Effector memory CD8-positive, alpha-beta T cell (primary cell): ENCODE results near the gene PRTG.
"Not testable (repeated sequence)": the region's sequence is repeated elsewhere in the genome, so short reads cannot be mapped to it uniquely, and the experiment has no call there.

Experiments
- ATAC-seq: fragments of 150-1000 bp; cut with Tn5 transposase; replicated peaks from 2 replicates; pipeline ENCODE4 v1.10.0; 2021; ENCODE audit warnings: mild to moderate bottlenecking, moderate library complexity
- DNase-seq, 3 experiments: peaks; one replicate each; pipeline ENCODE4 v3.0.0; 2021
- H3K27ac Mint-ChIP-seq, 2 donors: one replicate each; pipeline ENCODE4 v1.8.0; 2022; ENCODE audit warnings: mild to moderate bottlenecking in 2 of 2, mixed read lengths in 2 of 2, moderate library complexity in 2 of 2
- H3K27me3 Mint-ChIP-seq, 2 donors: one replicate each; pipeline ENCODE4 v1.8.0; 2022; ENCODE audit warnings: mixed read lengths in 2 of 2
- H3K36me3 Mint-ChIP-seq: one replicate; pipeline ENCODE4 v1.8.0; 2022; ENCODE audit warnings: mild to moderate bottlenecking, moderate library complexity, mixed read lengths; ENCODE audit not compliant: insufficient read depth
- H3K4me1 Mint-ChIP-seq, 2 donors: one replicate each; pipeline ENCODE4 v1.8.0; 2022; ENCODE audit warnings: low read depth in 2 of 2, mixed read lengths in 2 of 2
- H3K4me3 Mint-ChIP-seq, 2 donors: one replicate each; pipeline ENCODE4 v1.8.0; 2022; ENCODE audit warnings: mild to moderate bottlenecking in 2 of 2, mixed read lengths in 2 of 2, moderate library complexity in 2 of 2
- H3K9me3 Mint-ChIP-seq, 2 donors: one replicate each; pipeline ENCODE4 v1.8.0; 2022; ENCODE audit warnings: mixed read lengths in 2 of 2

Gene PRTG

DNA sequence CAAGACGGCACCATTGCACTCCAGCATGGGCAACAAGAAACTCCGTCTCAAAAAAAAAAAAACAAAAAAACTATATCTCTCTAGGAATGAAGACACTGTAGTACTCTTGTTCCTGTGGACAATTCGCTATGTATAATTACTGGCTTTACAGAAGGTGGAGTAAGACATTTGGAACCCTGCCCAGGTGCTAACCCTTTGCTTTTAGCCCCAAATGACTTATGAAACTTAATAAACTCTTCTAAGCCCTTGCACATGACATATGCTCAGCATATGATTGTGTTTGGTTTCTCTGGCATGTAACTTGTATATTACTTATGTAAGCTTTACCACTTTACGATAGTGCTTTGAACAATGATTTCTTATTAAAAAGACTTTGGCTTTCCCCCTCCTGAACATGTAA lies 27.3 kb upstream of the PRTG start:
- Mint-ChIP-seq H3K27ac (no peak overlapping the region), H3K4me3 (no peak overlapping the region), H3K4me1 (peaks cover 7% of the 10 kb centered on the region in 2 donors), H3K9me3 (no peaks in the 10 kb centered on the region), H3K36me3 (no peaks in the 10 kb centered on the region), H3K27me3 (peaks cover 26 to 27% of the 10 kb centered on the region in 2 donors)
- ATAC-seq (no peak), DNase-seq (no peak)

DNA sequence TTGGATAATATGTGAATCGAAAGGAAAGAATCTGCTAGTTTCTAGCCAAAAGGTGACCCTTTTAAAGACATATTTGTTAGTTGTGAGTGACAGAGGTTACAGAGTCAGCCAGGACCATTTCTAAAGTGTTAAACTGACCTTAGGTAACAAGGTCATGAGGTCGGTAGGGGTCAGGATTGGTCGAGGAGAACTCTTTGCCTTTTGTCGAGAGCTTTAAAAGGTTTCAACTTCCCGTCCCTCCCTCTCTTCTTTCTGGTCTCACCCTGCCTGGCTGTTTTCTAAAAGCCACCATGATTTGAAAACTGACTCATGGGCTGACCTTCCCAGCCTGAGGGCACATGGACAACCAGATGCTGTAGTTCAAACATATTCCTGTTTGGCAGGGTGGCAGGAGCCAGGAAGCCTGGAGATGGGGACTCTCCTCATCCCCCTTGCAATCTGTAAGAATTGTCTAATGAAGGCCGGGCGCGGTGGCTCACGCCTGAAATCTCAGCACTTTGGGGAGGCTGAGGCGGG lies 25.8 kb upstream of the PRTG start:
- Mint-ChIP-seq H3K9me3 (no peaks in the 10 kb centered on the region), H3K4me3 (no peak overlapping the region), H3K4me1 (peaks cover 7% of the 10 kb centered on the region in 2 donors), H3K36me3 (no peaks in the 10 kb centered on the region), H3K27me3 (peaks cover 20 to 24% of the 10 kb centered on the region in 2 donors), H3K27ac (no peak overlapping the region)
- DNase-seq (no peak), ATAC-seq (no peak)

DNA sequence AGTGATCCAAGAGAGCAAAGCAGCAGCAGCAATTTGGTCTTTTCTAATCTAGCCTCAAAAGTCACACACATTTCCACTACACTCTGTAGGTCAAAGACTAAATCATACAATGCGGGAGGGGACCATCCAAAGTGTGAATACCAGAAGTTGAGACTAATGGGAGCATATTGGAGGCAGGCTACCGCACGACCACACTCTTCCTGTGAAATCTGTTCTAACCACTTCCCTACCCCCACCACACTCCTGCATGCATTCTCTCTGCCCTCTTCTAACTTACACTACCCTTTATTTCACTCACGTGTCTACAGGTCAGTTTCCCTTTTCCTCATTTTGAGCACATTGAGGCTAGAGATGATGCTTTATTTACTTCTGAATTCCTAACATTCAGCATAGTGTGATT lies 23.7 kb upstream of the PRTG start:
- Mint-ChIP-seq H3K36me3 (no peaks in the 10 kb centered on the region), H3K27me3 (peaks cover 13 to 24% of the 10 kb centered on the region in 2 donors), H3K9me3 (no peaks in the 10 kb centered on the region), H3K4me1 (peaks cover 7% of the 10 kb centered on the region in 2 donors), H3K27ac (no peak overlapping the region), H3K4me3 (no peak overlapping the region)
- no peak for DNase-seq
- ATAC-seq: peak; percentile 21

DNA sequence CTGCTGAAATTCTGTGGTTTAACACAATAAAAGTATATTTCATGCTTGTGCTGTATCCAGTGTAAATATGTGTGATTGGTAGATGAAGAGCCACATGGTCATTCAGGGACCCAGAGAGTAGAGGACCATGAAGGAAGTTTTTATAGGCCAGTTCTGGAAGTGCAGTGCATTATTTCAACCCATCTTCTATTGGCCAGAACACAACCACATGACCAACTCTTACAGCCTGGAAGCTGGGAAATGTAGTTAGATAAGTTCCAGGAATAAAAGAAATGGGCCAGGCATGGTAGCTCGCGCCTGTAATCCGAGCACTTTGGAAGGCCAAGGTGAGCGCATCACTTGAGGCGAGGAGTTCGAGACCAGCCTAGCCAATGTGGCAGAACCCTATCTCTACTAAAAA lies 21.4 kb upstream of the PRTG start:
- no peak for DNase-seq
- Mint-ChIP-seq H3K4me1 (peaks cover 7% of the 10 kb centered on the region in 2 donors), H3K27ac (no peak overlapping the region), H3K27me3 (peaks cover 6 to 18% of the 10 kb centered on the region in 2 donors), H3K36me3 (no peaks in the 10 kb centered on the region), H3K4me3 (no peak overlapping the region), H3K9me3 (no peaks in the 10 kb centered on the region)
- no peak for ATAC-seq

DNA sequence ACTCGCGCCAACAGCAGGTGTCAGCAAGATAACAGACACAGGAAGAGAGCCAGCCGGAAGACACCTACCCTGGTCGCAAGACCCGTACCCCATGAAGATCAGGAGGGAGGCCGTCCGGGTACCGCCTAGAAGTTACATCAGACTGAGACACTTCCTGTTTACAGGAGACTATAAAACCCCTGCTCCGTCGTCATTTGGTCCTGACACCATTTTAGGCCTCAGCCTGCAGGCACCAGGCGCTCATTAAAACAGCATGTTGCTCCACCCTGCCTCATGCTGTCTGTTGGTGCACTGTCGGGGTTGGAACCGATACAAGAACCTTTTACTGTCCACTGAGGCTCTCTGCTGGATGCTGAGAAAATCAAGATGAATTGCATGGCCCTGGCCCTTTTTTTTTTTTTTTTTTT lies 15.6 kb upstream of the PRTG start:
- DNase-seq (no peak), ATAC-seq (no peak)
- H3K27ac Mint-ChIP-seq: no peak overlapping the region
- H3K36me3 Mint-ChIP-seq: no peaks in the 10 kb centered on the region
- H3K9me3 Mint-ChIP-seq: no peaks in the 10 kb centered on the region
- H3K4me1 Mint-ChIP-seq: no peaks in the 10 kb centered on the region
- no peak overlapping the region for H3K4me3 Mint-ChIP-seq
- peaks cover 17 to 19% of the 10 kb centered on the region in 2 donors for H3K27me3 Mint-ChIP-seq

DNA sequence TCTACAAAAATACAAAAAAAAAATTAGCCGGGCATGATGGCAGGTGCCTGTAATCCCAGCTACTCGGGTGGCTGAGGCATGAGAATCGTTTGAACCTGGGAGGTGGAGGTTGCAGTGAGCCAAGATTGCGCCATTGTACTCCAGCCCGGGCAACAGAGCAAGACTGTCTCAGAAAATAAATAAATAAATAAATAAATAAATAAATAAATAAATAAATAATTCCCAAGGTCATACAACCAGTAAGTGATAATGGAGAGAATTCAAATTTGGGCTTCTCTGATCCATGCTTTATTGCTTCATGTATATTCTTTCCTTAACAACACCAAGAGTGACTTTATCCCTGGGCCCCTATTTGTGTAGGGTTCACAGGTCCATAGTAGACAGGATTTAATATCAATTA lies 10.5 kb upstream of the PRTG start:
- H3K36me3 Mint-ChIP-seq, H3K27ac Mint-ChIP-seq: not testable (repeated sequence)

DNA sequence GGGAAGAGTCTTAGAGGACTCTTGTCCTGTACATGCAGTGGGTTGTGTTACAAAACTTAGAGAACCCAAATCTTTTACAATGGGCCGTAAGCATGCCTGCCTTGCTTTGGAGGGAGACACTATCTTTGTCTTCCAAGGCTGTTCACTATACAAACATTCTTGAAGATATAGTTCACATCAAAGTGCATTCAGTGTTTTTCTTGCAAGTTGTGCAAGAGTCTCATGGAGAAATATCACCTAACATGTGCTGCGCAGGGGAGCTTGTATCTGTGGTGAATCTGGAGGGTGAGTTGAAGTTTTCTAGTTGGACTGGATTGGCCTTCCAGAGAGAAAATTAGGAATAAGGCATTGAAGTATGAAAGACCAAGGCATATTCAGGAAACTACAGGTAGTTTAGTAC lies 7.8 kb upstream of the PRTG start:
- Mint-ChIP-seq H3K36me3 (no peaks in the 10 kb centered on the region), H3K27ac (no peak overlapping the region), H3K9me3 (no peaks in the 10 kb centered on the region), H3K4me3 (no peak overlapping the region), H3K4me1 (no peaks in the 10 kb centered on the region), H3K27me3 (peaks cover 11 to 15% of the 10 kb centered on the region in 2 donors)
- ATAC-seq: no peak
- no peak for DNase-seq

More for the DNA sequence above, 10.5 kb upstream of the PRTG start:
- not testable (repeated sequence) for H3K9me3 Mint-ChIP-seq, H3K4me3 Mint-ChIP-seq, H3K4me1 Mint-ChIP-seq, DNase-seq, ATAC-seq
- peaks cover 18 to 23% of the 10 kb centered on the region in 2 donors for H3K27me3 Mint-ChIP-seq

DNA sequence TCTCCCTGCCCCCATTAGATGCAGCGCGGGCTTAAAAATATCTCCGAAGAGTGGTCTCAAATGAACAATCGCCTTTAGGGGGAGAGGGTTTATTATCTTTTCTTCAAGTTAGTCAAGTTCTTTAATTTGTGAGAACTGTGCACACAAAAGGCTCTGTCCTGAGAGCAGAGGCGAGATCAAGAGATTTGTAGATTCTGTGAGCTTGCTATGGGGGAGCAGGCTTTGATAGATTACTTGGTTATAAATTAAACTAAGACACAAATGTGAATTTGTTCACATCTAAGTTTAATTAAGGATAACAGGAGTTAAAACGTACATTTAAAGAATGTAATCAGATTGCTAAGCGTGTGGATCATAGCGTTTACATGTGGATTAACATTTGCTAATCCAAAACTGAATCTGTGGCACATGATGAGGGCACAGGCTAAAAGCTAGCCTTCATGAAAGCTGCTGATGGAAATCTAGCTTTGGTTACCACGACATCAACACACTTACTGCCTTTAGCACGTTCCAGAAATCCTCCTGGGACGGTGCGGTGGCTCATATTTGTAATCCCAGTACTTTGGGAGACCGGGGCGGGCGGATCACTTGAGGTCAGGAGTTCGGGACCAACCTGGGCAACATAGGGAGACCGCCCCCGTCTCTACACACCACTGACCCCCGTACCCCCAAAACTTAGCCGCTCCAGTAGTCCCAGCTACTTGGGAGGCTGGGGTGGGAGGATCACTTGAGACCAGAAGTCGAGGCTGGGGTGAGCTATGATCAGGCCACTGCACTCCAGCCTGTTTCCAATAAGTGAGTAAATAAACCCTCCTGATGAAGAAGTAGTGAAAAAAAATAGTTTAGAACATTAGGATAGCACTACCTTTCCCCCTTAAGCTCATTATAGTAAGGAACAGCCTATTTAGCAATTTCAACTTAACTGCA lies 1.0 kb upstream of the PRTG start:
- DNase-seq (no peak), ATAC-seq (no peak)
- H3K9me3 Mint-ChIP-seq: no peaks in the 10 kb centered on the region
- peaks cover 22 to 32% of the 10 kb centered on the region in 2 donors for H3K27me3 Mint-ChIP-seq
- no peaks in the 10 kb centered on the region for H3K4me1 Mint-ChIP-seq
- H3K4me3 Mint-ChIP-seq: peak overlapping the region; percentile 64 to 65
- peaks cover 4% of the 10 kb centered on the region for H3K36me3 Mint-ChIP-seq
- H3K27ac Mint-ChIP-seq: no peak overlapping the region

DNA sequence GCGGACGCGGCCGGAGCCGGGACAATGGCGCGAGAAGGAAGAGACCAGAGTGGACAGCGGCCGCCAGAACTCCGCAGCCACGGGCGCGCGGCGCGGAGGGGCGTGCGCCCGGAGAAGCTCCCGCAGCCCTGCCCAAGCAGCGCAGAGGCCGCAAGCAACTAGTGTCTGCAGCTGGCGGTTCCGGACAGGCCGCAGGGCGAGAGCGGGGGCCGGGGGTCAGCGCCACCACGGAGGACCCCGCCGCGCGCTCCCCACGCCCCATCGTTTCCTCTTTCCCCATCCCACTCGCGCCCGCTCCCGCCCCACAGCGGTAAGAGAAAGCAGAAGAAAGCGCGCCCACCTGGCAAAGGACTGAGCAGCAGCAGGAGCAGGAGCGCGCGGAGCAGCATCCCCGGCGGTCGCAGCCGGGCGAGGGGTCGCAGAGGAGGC lies 440 bp downstream of the PRTG start:
- Mint-ChIP-seq H3K4me3 (no peak overlapping the region), H3K27ac (no peak overlapping the region), H3K36me3 (peaks cover 4% of the 10 kb centered on the region), H3K4me1 (no peaks in the 10 kb centered on the region), H3K27me3 (peaks cover 31 to 39% of the 10 kb centered on the region in 2 donors), H3K9me3 (no peaks in the 10 kb centered on the region)
- DNase-seq: no peak
- no peak for ATAC-seq

DNA sequence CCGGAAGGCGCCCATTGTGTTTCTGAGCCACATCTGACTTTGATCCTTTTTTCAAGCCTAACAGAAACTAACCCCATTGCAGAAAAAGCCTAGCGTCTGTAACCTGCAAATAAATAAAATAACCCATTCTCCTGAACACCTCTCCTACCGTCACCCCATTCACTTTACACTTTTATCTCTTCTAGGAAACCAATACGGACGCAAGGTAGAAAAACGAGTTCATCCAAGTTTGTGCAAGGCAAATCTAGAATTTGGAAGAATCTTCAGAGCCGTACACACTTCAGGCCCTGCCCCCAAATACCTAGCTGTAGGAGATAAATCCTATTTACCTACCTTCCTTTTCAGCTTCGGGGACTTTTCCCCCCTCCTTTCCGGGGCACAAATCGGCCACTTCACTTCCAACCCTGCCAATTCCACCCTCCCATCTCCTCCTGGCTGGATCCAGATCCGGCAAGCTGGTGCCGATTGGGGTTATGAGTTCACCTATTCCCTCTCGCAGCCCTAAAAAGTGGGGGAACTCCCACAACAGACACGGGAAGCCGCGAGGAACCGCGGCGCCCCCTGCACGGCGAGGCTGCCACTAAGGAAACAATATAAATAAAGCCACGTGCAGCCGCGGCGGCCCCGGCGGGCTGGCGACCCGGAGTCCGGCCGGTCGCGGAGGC lies 987 bp downstream of the PRTG start:
- peaks cover 4% of the 10 kb centered on the region for H3K36me3 Mint-ChIP-seq
- no peaks in the 10 kb centered on the region for H3K9me3 Mint-ChIP-seq
- H3K4me3 Mint-ChIP-seq: no peak overlapping the region
- no peaks in the 10 kb centered on the region for H3K4me1 Mint-ChIP-seq
- peaks cover 31 to 41% of the 10 kb centered on the region in 2 donors for H3K27me3 Mint-ChIP-seq
- no peak overlapping the region for H3K27ac Mint-ChIP-seq
- DNase-seq (no peak), ATAC-seq (peak; percentile 27)

DNA sequence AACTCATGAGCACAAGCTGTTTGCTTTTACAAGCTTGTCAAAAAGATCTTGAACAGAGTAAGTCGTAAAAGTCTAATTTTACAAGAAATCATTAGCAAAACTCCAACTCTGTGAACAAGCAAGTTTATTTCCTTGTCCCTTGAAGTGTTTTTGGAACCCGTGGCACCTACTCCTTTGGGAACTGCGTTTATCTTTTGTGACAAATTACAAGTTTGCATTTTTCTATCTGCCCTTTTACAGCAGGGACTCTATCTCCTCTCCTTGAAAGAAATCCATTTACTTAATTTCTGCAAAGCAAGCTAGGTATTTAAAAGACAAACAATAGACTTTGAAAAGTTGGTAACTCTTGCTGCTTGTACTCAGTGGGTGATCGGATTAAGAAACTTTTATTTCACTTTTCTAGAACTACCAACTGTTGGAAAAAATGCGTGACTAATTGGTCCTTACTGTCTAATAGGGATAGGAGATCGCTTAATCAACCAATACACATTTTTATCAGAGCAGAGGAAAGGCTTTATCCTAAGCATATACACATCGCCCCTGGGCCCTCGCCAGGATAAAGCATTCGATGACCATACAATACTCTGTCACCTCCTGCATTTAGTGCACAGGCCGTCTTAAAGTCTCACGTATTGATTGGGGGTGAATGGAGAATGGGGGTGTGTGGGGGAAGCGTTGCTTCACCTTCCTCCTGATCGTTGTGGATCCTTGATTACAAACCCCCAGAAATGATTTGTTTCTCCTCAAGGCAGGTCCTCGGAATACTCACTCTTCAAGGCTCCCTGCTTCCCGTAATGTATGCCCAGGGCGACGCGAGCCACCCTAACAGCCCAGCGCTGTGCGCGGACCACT lies 1.7 kb downstream of the PRTG start:
- Mint-ChIP-seq H3K36me3 (peaks cover 4% of the 10 kb centered on the region), H3K4me1 (no peaks in the 10 kb centered on the region), H3K4me3 (no peak overlapping the region), H3K27ac (no peak overlapping the region), H3K9me3 (no peaks in the 10 kb centered on the region), H3K27me3 (peaks cover 31 to 48% of the 10 kb centered on the region in 2 donors)
- ATAC-seq: no peak
- no peak for DNase-seq

DNA sequence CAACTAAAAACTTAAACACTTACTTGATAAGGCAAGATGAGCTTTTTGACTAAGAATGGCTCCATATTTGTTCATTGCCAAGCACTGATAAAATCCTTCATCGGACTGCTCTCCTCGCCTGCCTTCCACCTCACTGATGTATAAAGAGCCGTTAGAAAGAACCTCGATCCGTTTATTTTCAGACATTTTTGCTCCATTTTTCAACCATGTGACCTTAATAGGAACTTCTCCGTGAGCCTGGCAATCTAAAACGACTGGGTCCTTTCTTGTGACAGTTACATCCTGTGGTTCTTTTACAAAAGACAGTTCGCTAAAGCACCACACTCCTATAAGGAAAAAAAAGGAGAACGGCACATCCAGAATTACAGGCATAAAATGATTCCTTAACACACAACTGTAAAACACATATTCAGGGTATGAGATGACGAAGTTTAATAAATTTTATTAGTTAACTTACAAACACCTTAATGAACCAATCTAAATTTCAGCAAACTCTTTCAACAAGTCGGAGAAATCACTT lies 2.5 kb downstream of the PRTG start:
- Mint-ChIP-seq H3K27ac (no peak overlapping the region), H3K36me3 (peaks cover 4% of the 10 kb centered on the region), H3K4me3 (no peak overlapping the region), H3K4me1 (no peaks in the 10 kb centered on the region), H3K9me3 (no peaks in the 10 kb centered on the region), H3K27me3 (peaks cover 31 to 48% of the 10 kb centered on the region in 2 donors)
- DNase-seq (no peak), ATAC-seq (no peak)

DNA sequence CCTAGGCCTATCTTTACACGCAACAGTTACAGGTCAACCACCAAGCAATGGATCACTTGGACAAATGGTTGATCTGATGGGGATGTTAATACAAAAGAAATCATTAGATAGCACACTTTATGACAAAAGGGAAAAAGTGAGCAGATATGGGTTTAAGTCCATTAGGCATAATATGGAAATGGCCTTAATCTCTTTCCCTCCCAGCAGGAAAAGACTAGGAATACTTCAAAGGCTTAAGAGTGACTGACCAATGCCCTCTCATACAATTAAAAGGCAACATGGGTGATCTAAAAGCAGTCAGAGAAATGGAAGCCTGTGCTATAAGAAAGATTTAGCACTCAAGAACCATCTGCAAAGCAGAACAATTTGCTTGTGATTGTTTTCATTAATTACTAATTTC lies 3.3 kb downstream of the PRTG start:
- Mint-ChIP-seq H3K4me1 (no peaks in the 10 kb centered on the region), H3K27ac (no peak overlapping the region), H3K4me3 (no peak overlapping the region), H3K27me3 (peaks cover 25 to 40% of the 10 kb centered on the region in 2 donors), H3K36me3 (peaks cover 4% of the 10 kb centered on the region), H3K9me3 (no peaks in the 10 kb centered on the region)
- no peak for DNase-seq
- no peak for ATAC-seq
